ENCODE measurements around the gene CENPP.

CENPP gene

DNA sequence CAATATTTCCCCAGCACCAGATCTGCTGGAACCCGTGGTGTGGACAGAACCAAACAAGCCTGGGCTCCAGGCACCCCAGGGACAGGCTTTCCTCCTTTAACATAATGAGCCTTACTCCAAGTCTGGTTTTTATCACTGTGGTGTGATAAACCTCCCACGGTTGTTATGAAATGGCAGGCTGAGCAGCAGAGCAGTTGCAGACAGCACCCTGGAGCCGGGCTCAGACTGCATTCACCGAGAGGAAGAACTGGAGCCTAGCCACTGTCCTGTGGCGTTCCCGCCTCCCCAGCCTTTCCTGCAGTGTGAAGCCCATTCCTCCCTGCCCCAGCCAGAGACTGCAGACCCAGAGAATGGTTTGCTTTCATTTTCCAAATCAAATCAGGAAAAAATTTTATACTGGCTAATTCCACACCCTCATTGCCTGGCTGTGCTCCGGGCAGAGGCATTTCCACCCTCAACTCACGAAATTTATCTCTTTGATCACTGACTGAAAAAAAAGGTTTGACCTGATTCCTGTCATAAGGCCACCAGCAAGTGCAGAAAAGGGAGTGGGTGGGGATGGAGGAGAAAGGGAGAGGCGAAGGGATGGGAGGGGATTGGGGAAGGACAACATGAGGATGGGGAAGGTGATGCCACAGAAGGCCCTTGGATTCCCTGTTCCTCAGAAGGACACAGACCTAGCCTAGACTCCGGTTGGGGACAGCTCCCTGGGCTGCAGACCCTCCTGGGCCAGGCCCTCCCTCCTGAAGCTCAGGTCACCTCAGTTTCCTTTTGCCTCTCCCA lies 325.3 kb downstream of the CENPP start:
- no peak overlapping the region for H3K4me3 ChIP-seq (ENCODE audit: low read depth, low read length)

DNA sequence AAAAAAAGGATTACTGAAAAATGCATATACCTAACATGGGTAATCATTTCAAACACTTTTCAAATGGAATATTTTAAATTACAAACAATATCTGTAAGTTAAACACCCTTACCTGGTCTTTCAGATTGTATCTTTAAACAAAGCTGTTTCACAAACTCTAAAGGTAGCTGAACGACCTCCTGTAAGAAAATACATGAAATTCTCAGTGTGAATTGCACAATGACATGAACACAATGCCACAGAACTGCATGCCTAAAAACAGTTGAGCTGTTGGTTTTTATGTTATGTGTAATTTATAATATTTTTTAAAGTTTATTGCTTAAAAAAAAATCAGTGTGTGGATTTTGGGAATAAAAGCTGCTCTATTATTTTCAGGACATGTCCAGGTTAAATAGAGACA lies 326.7 kb downstream of the CENPP start:
- no peak overlapping the region for H3K4me3 ChIP-seq (ENCODE audit: low read depth, low read length)

GRCh38 chr9:92654481-92655301 lies 328.9 kb downstream of the CENPP start:
- no peak overlapping the region for H3K4me3 ChIP-seq (ENCODE audit: low read depth, low read length)

- H3K4me3 ChIP-seq (ENCODE audit: low read depth, low read length), result no peak overlapping the region
These were observed 329.6 kb downstream of the CENPP start for GRCh38 chr9:92655366-92655765.

DNA sequence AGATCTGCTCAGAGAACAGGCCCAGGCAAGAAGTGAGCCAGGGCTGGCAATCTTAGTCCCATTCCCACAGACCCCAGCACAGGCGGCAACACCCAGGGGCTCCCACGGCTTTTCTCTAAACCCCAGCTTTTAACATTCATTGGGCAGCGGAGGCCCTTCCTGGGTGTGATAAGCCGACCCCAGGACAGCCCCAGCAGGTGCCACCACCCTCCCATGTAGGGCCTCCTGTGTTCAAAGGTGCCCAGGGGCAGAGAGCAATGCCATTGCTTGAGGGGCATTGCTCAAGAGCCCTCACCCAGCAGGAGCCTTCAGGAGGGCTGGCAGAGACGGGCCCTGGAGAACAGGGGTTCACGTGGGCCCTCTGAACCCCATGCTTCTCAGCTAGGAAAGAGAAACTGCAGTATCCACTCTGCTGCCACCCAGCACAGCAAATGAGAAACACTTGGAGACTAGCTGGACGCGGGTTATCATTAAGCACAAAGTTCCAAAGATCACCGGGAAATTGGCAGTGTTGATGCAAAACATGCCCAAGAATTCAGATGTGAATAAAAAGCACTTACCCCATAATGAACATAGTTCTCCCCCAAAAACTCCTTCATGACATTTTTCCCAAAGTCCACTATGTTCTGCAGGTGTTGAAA lies 330.3 kb downstream of the CENPP start:
- H3K4me3 ChIP-seq (ENCODE audit: low read depth, low read length), result no peak overlapping the region

GRCh38 chr9:92656537-92656925 lies 330.8 kb downstream of the CENPP start:
- no peak overlapping the region for H3K4me3 ChIP-seq (ENCODE audit: low read depth, low read length)

DNA sequence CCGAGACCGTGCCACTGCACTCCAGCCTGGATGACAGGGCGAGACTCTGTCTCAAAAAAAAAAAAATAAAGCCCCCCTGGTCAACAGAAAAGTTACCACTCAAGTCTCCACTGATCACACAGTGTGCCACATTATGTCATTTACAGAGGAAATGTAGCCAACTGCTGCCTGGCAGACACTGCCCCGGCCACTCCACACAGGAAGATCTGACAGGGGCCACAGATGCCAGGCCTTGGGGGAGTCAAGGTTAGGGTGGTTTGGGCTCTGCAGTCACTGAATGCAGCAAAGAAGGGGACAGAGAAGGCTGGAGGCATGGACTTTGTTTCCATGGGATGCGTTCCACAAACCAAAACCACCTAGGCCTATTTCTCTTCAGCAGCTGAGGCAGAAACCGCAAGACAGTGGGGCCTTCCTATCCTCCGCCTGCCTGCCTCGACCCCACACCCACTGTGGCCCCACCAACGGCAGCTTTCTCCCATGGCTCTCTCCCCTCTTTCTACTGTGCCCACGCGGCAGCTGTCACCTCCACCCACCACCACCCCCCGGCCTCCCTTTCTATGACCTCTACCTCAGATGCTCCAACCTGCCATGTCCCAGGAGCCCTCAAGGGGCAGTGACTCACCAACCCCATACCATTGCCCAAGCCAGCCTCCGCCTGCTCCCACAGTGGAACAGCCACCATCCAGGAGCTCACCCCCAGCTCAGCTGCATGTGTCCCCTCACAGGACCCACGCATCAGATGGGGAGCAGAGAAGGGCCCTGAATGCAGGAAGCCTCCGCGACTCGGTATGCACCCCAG lies 331.7 kb downstream of the CENPP start:
- H3K4me3 ChIP-seq (ENCODE audit: low read depth, low read length), result no peak overlapping the region

GRCh38 chr9:92658176-92658575 lies 332.4 kb downstream of the CENPP start:
- no peak overlapping the region for H3K4me3 ChIP-seq (ENCODE audit: low read depth, low read length)

DNA sequence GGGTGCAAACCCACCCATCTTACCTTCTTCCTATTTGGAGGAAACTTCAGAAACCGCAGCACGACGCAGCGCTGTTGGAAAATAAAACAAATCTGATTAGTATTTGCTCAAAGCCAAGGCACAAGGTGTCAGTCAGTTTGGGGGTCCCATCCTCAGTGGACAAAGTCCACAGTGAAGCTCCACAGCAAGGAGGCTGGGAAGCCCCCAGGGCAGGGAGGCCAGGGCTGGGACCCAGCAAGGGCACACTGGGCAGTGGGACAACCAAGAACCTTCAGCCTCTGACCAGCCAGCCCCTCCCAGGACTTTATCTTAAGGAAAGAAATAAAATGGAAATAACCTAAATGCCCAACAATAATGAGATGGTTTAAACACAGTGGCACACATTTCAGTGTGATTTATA lies 332.9 kb downstream of the CENPP start:
- no peak overlapping the region for H3K4me3 ChIP-seq (ENCODE audit: low read depth, low read length)

DNA sequence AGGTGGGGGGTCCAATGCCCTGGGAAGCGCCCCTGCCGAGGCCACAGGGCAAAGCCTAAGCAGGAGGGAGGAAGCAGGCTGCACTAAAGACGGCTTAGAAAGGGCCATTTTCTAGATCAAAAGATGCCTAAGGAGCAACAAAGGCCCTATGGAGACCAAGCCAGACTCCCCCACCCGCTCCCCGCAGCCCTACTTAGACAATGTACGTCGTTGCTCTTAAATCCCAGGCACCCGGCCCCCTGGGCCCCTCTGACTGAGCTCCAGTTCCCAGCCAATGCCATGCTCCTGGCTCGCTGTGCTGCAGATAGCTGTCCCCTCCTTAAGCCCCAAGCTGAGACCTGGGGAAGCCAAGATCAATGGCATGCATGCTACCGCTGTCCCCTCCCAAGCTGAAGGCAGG lies 333.8 kb downstream of the CENPP start:
- no peak overlapping the region for H3K4me3 ChIP-seq (ENCODE audit: low read depth, low read length)

DNA sequence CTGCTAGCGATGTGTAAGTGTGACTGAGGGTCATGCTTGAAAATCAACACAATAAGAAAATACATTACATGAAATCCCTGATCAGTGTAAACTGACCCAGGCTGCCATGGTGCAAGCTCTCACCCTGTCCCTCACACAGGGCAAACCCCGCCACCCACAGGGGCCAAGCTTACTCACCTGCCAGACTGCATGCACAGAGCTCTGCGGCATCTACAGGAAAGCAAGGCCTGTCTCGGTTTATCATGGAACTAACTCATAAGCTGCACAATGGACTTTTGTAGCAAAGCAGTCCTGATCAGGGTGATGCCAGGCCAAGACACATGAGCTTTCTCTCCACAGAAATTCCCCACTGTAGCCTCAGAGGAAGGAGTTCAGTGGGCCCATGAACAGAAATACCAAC lies 334.5 kb downstream of the CENPP start:
- no peak overlapping the region for H3K4me3 ChIP-seq (ENCODE audit: low read depth, low read length)

DNA sequence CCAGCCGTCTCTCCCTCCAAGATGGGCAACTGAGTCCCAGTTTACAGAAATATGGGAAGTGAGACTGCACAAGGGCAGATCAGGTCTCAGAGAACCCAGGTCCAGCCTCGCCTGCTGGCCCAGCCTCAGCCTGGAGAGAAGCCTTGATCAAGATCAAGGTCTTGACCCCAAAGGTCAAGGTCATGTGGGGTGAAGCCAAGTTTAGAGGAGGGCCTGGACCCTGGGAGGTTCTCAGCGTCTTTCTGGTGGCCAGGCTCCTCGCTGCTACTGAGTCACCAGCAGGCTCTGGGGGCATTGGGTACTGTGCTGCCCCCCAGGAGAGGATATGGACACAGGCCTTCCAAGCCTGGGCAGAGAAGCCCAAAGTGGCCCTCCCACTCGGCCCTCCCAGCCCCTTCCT lies 335.4 kb downstream of the CENPP start:
- H3K4me3 ChIP-seq (ENCODE audit: low read depth, low read length), result no peak overlapping the region

- no peak overlapping the region for H3K4me3 ChIP-seq (ENCODE audit: low read depth, low read length)
These were observed 336.0 kb downstream of the CENPP start for GRCh38 chr9:92661743-92662142.

DNA sequence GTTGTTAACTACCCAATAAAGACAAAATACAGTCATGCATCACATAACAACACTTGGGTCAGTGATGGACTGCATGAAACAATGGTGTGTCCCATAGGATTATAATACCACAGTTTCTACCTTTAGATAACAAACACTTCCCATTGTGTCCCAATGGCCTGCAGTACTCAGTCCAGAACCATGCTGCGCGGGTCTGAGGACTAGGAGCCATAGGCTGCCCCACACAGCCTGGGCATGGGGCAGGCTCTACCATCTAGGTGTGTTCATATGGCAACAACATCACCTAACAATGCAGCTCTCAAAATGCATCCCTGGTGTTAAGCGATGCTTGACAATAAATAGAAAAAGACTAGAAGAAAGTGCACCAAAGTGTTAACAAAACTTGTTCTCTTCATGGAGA lies 337.4 kb downstream of the CENPP start:
- H3K4me3 ChIP-seq (ENCODE audit: low read depth, low read length), result no peak overlapping the region

DNA sequence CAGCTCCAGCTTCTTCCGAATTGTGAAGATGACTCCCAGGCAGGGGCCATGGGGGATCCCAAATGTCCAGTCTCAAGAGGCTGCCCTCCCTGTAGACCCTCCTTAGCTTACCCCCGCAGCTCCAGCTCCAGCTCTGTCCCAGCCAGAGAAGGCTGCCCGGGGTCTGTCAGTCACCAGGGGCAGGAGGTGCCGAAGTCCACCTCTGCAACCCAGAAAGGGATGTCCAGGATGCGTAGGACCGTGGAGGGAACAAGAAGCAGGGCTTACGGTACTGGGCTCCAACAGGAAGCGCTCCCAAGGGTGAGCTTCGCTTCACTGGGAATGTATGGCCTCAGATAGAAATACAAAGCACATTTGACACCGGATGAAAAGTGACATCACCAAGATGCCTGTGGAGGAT lies 338.2 kb downstream of the CENPP start:
- no peak overlapping the region for H3K4me3 ChIP-seq (ENCODE audit: low read depth, low read length)

GRCh38 chr9:92664394-92665152 lies 338.8 kb downstream of the CENPP start:
- H3K4me3 ChIP-seq (ENCODE audit: low read depth, low read length), result no peak overlapping the region

GRCh38 chr9:92665836-92666235 lies 340.1 kb downstream of the CENPP start:
- no peak overlapping the region for H3K4me3 ChIP-seq (ENCODE audit: low read depth, low read length)

GRCh38 chr9:92666236-92666635 lies 340.5 kb downstream of the CENPP start:
- H3K4me3 ChIP-seq (ENCODE audit: low read depth, low read length), result no peak overlapping the region

GRCh38 chr9:92666912-92667532 lies 341.3 kb downstream of the CENPP start:
- H3K4me3 ChIP-seq (ENCODE audit: low read depth, low read length), result no peak overlapping the region
